Liver (tissue), 9 donors: ENCODE measurements around the gene PADI6. TPM values are rescaled to one million over a fixed set of nuclear protein-coding genes. Genes with fewer than 3 reads are reported as not detected.

Source experiments
- DNase-seq: peaks from one replicate; pipeline ENCODE4 v3.0.0-alpha.2; 2017; ENCODE audit warnings: low spot score
- H3K27ac ChIP-seq, 2 donors: one replicate each; pipeline ENCODE4 v1.7.0; 2013; ENCODE audit warnings: inconsistent platforms in 2 of 2, low read length in 2 of 2, control low read depth in 1 of 2, low read depth in 1 of 2, mild to moderate bottlenecking in 1 of 2
- H3K27me3 ChIP-seq, 4 donors: one replicate each; pipeline versions ENCODE4 v1.6.1 to v1.7.0; 2013; ENCODE audit warnings: low read length in 3 of 4, inconsistent platforms in 1 of 4, mild to moderate bottlenecking in 1 of 4, moderate library complexity in 1 of 4; ENCODE audit not compliant: control insufficient read depth in 4 of 4, insufficient read depth in 4 of 4
- H3K36me3 ChIP-seq, 4 donors: one replicate each; pipeline versions ENCODE4 v1.6.1 to v1.7.0; 2013; ENCODE audit warnings: low read length in 3 of 4, mild to moderate bottlenecking in 3 of 4, low read depth in 1 of 4, moderate library complexity in 1 of 4; ENCODE audit not compliant: control insufficient read depth in 4 of 4, insufficient read depth in 3 of 4
- H3K4me1 ChIP-seq, 4 donors: one replicate each; pipeline versions ENCODE4 v1.6.1 to v1.7.0; 2013; ENCODE audit warnings: low read length in 3 of 4, mild to moderate bottlenecking in 3 of 4, moderate library complexity in 1 of 4; ENCODE audit not compliant: control insufficient read depth in 4 of 4, insufficient read depth in 4 of 4
- H3K4me3 ChIP-seq, 3 donors: one replicate each; pipeline versions ENCODE4 v1.6.1 to v1.7.0; 2013; ENCODE audit warnings: low read length in 3 of 3, control low read depth in 1 of 3, low read depth in 1 of 3, mild to moderate bottlenecking in 1 of 3
- H3K9ac ChIP-seq, 2 donors: one replicate each; pipeline ENCODE4 v1.7.0; 2013; ENCODE audit warnings: low read length in 2 of 2, mild to moderate bottlenecking in 2 of 2, moderate library complexity in 2 of 2, control low read depth in 1 of 2, low read depth in 1 of 2
- H3K9me3 ChIP-seq, 4 donors: one replicate each; pipeline versions ENCODE4 v1.6.1 to v1.7.0; 2013; ENCODE audit warnings: low read length in 3 of 4; ENCODE audit not compliant: control insufficient read depth in 4 of 4
- CTCF ChIP-seq: fragments of 150-350 bp; IDR thresholded peaks from 2 replicates; pipeline ENCODE4 v1.5.1; 2017; ENCODE audit warnings: improper control_type of control experiment, low read depth, low read length; ENCODE audit not compliant: missing input control
- EGR1 ChIP-seq, 2 donors: IDR thresholded peaks; 2 replicates each; pipeline ENCODE4 v1.6.1; 2016 to 2018; ENCODE audit warnings: antibody characterized with exemption in 2 of 2, low read depth in 2 of 2
- FOXA1 ChIP-seq: IDR thresholded peaks from 2 replicates; pipeline ENCODE4 v1.6.1; 2016; ENCODE audit warnings: antibody characterized with exemption
- FOXA2 ChIP-seq: IDR thresholded peaks from 2 replicates; pipeline ENCODE4 v1.6.1; 2016; ENCODE audit warnings: antibody characterized with exemption
- HNF4A ChIP-seq, 2 donors: conservative IDR thresholded peaks; 2 replicates each; pipeline ENCODE4 v1.6.1; 2016; ENCODE audit warnings: antibody characterized with exemption in 2 of 2, mild to moderate bottlenecking in 2 of 2
- HNF4G ChIP-seq: IDR thresholded peaks from 2 replicates; pipeline ENCODE4 v1.6.1; 2016; ENCODE audit warnings: antibody characterized with exemption
- JUND ChIP-seq, 2 donors: IDR thresholded peaks; 2 replicates each; pipeline ENCODE4 v1.6.1; 2016; ENCODE audit warnings: antibody characterized with exemption in 2 of 2
- RAD21 ChIP-seq, 2 donors: IDR thresholded peaks; 2 replicates each; pipeline ENCODE4 v1.6.1; 2016; ENCODE audit warnings: antibody characterized with exemption in 2 of 2, mild to moderate bottlenecking in 2 of 2
- RXRA ChIP-seq, 2 donors: IDR thresholded peaks; 2 replicates each; pipeline ENCODE4 v1.6.1; 2017 to 2018; ENCODE audit warnings: antibody characterized with exemption in 2 of 2, mild to moderate bottlenecking in 1 of 2
- SP1 ChIP-seq: IDR thresholded peaks from 2 replicates; pipeline ENCODE4 v1.6.1; 2018; ENCODE audit warnings: antibody characterized with exemption, mild to moderate bottlenecking
- TAF1 ChIP-seq: conservative IDR thresholded peaks from 2 replicates; pipeline ENCODE4 v1.6.1; 2016; ENCODE audit warnings: antibody characterized with exemption, mild to moderate bottlenecking
- YY1 ChIP-seq: IDR thresholded peaks from 2 replicates; pipeline ENCODE4 v1.6.1; 2016; ENCODE audit warnings: antibody characterized with exemption, mild to moderate bottlenecking
- WGBS: extraction: QIAGEN DNeasy Blood & Tissue Kit; methylation state at CpG from one replicate; pipeline ENCODE4 v1.1.7; 2013; 5-methylcytosine and 5-hydroxymethylcytosine counted together
- polyA plus RNA-seq, 2 donors: library from polyadenylated mRNA; stranded (reverse) in 1 of 2; unstranded in 1 of 2; fragments of 200-250 nt in 1 of 2; fragments of >200 nt in 1 of 2; fragmentation: Nextera tagmentation in 1 of 2; extraction: Ambion mirVana in 1 of 2; gene quantifications; one replicate each; pipeline versions ENCODE4 v1.2.1 to v1.2.3, GENCODE V29; 2013 to 2015
- total RNA-seq, 2 donors: library from RNA; depleted of rRNA; stranded (reverse); fragments of >200 nt; gene quantifications; one replicate each; pipeline ENCODE4 v1.2.3, GENCODE V29; 2014
- TF ChIP-seq, protein P1 (sequence below): IDR thresholded peaks from 2 replicates; pipeline ENCODE4 v1.6.1; 2016; ENCODE audit warnings: antibody characterized with exemption
- TF ChIP-seq, protein P2 (sequence below): IDR thresholded peaks from 2 replicates; pipeline ENCODE4 v1.6.1; 2016; ENCODE audit warnings: antibody characterized with exemption
- TF ChIP-seq, protein P3 (sequence below): IDR thresholded peaks from 2 replicates; pipeline ENCODE4 v1.6.1; 2016; ENCODE audit warnings: antibody characterized with exemption
- donor health status: healthy.
- donor health status: healthy.
- donor health status: healthy.
- donor health status: healthy.
- donor health status: healthy.

PADI6 gene
- total and polyA plus RNA-seq, 4 donors, result not detected

DNA sequence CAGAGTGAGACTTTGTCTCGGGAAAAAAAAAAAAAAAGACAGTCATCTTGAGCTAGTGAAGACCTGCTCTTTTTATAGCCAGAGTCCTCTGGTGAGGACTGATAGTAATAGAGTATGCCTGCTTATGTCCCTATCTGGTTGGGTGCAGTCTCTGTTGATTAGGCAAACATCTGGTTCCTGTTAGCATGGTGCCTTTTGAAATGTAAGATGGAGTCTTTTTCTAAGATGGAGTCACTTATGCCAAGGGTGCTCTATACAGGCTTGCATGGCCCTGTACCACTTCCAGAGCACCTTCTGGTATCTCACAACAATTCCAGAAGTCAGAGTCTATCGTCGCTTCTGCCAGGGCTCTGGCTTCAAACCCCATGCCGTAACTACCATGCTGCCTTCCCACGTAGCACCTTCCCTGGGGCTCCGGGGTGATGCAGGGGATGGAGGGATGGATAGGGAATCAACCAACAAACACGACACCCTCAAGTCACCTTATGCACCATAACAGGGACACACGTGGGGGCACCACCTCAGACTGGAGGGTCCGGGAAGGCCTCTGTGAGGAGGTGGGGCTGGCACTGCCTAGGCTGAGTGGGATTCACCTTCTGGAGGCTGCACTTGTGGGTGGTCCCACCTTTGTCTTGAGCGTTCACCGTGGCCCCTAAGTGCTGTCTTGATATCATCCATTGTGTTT is 11.6 kb upstream of the PADI6 start:
- Histone ChIP-seq H3K27me3 (peaks cover 0 to 2% (median 0%) of the 10 kb centered on the region in 4 donors), H3K36me3 (no peaks in the 10 kb centered on the region), H3K9me3 (no peaks in the 10 kb centered on the region), H3K27ac (no peak overlapping the region), H3K9ac (no peak overlapping the region), H3K4me3 (no peak overlapping the region), H3K4me1 (no peaks in the 10 kb centered on the region)
- no peak for DNase-seq
- no peak for TF ChIP-seq FOXA1
- TF ChIP-seq RXRA (IDR thresholded peaks at IDR 0.05), result no peak
- TF ChIP-seq HNF4A (conservative IDR thresholded peaks at IDR 0.05), result no peak
- no peak for TF ChIP-seq RAD21 (IDR thresholded peaks at IDR 0.05)
- 87% methylated on average over 11 of the region's 11 CpGs for WGBS

DNA sequence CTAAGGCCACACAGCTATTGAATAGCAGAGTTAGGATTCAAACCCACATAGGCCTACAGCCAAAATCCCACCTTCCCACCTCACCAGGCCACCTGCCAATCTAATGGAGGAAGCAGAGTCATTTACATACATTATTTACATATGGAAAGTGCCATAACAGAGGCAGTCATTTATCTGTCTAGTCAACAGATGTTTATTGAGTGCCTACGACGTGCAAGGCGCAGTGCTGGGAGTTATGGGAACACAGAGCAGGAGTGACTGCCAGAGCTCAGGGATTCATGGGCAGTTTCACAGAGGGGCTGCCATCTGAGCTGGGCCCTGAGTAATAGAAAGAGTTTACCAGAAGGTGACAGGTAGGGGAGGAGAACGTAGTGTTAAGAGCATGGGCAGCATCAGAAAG is 10.3 kb upstream of the PADI6 start:
- no peak overlapping the region for H3K27ac ChIP-seq
- H3K9me3 ChIP-seq, result no peaks in the 10 kb centered on the region
- H3K9ac ChIP-seq, result no peak overlapping the region
- H3K4me1 ChIP-seq, result no peaks in the 10 kb centered on the region
- TF ChIP-seq, protein P1, sequence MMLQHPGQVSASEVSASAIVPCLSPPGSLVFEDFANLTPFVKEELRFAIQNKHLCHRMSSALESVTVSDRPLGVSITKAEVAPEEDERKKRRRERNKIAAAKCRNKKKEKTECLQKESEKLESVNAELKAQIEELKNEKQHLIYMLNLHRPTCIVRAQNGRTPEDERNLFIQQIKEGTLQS, result no peak
- TF ChIP-seq RXRA (IDR thresholded peaks at IDR 0.05) (no peak), EGR1 (IDR thresholded peaks at IDR 0.05; ENCODE audit: low read depth in 2 of 2) (no peak), JUND (IDR thresholded peaks at IDR 0.05) (no peak), SP1 (no peak), RAD21 (IDR thresholded peaks at IDR 0.05) (no peak), HNF4A (conservative IDR thresholded peaks at IDR 0.05) (no peak), CTCF (no peak), HNF4G (no peak), FOXA2 (no peak), FOXA1 (no peak), TAF1 (no peak), YY1 (no peak)
- TF ChIP-seq, protein P2, sequence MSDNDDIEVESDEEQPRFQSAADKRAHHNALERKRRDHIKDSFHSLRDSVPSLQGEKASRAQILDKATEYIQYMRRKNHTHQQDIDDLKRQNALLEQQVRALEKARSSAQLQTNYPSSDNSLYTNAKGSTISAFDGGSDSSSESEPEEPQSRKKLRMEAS, result no peak
- TF ChIP-seq, protein P3, sequence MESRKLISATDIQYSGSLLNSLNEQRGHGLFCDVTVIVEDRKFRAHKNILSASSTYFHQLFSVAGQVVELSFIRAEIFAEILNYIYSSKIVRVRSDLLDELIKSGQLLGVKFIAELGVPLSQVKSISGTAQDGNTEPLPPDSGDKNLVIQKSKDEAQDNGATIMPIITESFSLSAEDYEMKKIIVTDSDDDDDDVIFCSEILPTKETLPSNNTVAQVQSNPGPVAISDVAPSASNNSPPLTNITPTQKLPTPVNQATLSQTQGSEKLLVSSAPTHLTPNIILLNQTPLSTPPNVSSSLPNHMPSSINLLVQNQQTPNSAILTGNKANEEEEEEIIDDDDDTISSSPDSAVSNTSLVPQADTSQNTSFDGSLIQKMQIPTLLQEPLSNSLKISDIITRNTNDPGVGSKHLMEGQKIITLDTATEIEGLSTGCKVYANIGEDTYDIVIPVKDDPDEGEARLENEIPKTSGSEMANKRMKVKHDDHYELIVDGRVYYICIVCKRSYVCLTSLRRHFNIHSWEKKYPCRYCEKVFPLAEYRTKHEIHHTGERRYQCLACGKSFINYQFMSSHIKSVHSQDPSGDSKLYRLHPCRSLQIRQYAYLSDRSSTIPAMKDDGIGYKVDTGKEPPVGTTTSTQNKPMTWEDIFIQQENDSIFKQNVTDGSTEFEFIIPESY, result no peak
- 87% methylated on average over 4 of the region's 4 CpGs for WGBS
- no peaks in the 10 kb centered on the region for H3K36me3 ChIP-seq
- peaks cover 0 to 2% (median 0%) of the 10 kb centered on the region in 4 donors for H3K27me3 ChIP-seq
- no peak overlapping the region for H3K4me3 ChIP-seq
- DNase-seq, result no peak
